CD4-positive, alpha-beta T cell treated with Interleukin-12 subunit alpha and Interleukin-12 subunit beta, for 1 hour (primary cell): Measurements from ENCODE around the gene PPARG.

ENCODE experiments used
- DNase-seq: peaks from one replicate; pipeline ENCODE4 v3.0.0-alpha.2; 2020

The PPARG gene

DNA sequence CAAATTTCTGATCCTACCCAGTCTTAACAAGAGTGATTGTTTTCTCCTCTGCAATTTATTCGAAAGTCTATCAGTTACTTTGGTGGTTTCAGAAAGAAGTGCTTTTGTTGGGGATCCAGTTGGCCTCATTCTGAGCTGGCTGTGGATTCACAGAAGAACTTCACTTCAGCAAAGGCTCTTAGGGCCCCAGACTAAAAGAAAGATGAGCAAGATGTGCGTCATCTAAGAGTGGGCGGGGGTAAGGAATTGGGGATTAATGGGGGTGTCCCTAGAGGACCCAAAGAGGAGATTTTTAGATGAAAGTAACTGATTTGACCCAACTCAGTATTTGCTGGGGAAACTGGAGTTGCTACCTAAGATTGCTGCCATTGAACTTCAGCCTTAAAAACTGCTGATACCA lies 131.5 kb downstream of the PPARG start:
- DNase-seq = no peak

DNA sequence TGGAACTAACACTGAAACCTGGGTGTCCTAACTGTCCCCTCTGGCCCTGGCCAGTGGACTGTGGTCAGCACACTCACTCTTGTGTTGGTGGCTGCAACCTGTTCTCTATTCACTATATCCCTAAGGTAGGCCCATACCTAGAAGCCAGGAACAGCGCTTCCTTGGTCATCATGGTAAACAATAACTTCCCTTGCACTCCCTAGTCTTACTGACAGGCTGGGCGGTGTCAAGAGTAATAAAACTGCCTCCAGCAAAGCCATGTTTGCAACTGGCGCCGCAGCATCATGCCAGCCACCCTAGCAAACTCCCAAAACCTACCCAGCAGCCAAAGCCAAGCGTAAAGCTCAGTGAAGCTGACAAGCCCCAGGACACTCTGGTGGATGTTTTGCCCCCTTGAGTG lies 132.3 kb downstream of the PPARG start:
- no peak for DNase-seq

DNA sequence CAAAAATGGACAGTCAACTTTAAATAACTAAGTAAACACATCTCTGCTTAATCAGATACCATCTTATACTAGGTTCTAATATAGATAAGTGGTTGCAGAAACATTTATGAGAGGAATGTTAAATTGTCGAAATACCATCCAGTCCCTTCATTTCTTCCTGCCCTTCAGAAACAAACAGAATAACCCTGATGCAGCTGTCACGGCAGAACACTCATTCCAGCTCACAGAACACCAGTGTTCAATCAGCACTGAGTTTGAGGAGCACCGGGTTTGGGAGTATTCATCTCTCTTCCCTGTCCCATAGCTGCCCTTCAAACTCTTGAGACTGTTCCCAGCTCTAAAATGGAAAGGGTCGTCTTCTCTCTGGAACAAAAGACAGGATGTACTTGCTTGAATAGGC lies 134.3 kb downstream of the PPARG start:
- no peak for DNase-seq

DNA sequence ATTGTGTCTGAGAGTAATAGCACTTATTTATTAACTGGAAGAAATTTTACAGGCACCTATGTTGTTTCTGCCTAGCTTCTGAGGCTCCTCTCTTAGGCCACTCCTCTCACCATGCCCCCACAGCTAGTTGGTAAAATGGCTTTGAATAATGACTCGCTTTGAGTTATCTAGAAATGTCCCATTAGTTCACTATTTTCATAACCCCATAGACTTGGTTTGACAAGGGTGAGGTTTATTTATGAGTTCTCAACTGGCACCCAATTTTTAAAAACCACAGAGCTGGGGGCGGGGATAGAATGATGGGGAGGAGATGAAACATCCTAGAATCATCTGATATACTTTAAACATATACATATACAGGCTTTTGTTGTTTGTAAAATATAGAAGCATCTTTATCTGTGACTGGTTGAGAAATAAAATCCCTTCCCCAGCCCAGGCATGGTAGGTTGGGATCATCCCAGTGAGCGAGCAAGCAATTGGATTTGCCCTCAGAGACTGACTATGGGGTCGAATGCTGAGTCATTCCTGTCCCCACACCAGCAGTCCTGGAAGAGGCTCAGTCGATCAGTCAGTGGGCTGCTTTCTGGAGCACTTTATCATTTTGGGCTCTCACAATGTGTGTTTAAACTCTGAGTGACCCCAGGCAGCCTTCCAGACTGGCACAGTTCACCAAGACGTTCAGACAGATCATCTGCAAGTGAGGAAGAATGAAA lies 135.2 kb downstream of the PPARG start:
- no peak for DNase-seq

DNA sequence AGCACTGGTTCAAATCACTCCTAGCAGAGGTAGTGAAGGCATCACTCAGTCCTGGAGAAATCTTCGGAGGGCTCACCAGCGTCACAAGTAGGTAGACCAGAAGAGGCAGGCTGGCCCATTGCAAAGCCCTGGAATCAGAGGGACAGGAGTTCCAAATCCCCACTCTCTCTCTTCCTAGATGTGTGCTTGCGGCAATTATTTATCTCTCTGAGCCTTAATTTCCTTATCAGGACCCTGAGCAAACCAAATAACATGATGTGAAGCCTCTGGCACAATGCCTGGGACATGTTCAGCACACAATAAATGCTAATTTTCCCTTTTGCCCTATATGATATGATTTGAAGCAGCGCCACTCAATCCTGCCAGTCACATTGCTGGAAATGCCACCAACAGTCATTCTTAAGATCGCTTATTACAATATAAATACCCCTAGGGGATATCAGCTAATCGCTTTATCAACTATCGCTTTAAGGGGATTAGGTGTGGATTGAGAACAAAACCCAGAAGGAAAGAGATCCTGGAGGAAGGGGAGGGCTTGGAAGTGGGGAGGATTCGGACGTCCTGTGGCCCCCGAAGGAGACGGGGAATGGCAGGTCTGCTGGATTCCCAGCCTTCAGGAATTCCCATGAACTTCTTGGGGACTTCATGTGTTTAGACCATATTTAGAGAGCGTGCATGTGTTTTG lies 135.9 kb downstream of the PPARG start:
- DNase-seq = no peak

DNA sequence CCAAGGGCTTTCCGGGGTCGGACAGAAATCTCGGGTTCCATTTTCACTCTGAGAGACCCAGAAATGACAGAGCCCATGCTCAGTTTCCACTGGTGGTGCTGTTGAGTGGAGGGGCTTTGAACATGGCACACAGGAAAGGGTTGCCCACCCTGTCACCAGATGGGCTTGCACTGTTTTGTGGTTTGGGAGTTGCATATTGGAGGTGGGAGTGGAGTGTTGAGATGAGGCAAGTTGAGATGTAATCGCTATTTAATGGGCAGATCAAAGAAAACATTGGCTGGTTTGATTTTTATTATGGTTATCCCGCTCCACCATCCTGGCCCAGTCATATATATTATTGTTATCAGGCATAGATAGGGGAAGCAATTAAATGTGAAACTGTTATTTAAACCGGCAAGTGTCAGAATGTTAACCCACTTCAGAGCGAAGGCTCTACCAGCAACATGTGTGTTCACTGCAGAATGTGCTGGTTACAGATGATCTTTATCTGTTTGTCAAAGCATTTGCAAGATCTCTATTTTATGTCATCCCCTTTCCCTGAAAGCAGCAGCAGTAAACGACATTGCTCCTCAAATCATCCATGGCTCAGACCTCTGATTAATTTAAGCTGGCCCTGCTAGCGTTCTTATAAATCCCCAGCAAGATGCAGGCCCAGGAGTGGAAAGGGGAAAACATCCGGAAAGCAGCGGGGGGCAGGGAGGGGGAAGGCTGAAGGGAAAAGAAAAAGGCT lies 137.1 kb downstream of the PPARG start:
- DNase-seq = no peak

DNA sequence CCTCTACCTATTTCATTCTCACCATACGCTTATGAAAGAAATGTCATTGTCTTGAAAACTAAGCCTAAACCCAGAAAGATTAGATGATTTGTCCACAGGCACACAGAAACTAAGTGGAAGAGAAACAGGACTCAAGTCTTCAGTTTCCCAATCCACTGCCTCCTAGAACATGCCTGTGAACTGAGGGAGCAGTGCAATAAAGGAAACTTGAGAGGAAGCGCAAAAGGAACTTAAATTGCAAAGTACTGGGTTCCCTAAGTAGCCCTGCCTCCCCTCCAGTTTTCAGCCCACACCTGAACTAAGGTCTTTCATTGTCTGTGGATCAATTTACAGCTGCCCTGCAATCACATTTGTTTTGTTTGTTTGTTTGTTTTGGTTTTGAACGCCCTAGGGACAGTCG lies 138.7 kb downstream of the PPARG start:
- DNase-seq = no peak

DNA sequence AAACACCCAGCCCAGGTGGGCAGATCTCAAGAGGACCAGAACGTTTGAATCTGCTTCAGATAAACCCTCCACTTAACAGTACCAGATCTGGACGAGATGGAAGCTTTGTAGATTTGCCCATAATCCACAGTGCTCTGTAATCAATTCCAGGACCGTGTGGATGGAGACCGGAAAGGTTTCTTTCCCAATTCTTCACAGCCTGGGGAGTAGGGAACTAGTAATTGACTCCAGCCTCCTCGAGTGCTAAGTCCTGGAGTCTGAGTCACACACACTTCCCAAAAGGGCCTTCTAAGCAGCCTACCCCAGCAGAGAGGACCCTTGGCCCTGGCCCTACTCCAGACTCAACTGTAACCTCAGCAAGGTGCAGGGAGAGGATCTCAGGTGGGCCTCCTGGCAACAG lies 139.3 kb downstream of the PPARG start:
- DNase-seq = no peak

DNA sequence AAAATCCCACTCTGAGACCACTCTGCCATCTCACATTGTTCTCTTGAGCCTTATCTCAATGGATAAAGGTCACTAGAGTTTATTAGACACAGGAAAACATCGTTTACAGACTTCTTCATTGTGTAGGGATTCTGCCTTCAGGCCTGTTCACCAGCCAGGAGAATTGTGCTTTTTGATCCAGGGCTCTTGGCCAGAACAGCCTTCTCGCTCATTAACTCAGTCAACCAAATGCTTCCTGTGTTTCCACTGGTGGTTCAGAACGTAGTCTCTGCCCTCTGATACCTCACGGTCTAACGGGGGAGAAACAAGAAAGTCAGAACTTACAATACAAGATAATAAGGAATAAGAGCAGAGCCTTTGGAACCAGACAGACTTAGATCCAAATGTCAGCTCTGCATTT lies 141.2 kb downstream of the PPARG start:
- no peak for DNase-seq

DNA sequence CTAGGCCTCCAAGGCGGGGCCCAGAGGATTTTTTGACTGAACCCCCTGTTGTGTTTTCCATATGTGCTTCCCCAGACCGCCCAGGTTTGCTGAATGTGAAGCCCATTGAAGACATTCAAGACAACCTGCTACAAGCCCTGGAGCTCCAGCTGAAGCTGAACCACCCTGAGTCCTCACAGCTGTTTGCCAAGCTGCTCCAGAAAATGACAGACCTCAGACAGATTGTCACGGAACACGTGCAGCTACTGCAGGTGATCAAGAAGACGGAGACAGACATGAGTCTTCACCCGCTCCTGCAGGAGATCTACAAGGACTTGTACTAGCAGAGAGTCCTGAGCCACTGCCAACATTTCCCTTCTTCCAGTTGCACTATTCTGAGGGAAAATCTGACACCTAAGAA lies 145.0 kb downstream of the PPARG start:
- DNase-seq = no peak

DNA sequence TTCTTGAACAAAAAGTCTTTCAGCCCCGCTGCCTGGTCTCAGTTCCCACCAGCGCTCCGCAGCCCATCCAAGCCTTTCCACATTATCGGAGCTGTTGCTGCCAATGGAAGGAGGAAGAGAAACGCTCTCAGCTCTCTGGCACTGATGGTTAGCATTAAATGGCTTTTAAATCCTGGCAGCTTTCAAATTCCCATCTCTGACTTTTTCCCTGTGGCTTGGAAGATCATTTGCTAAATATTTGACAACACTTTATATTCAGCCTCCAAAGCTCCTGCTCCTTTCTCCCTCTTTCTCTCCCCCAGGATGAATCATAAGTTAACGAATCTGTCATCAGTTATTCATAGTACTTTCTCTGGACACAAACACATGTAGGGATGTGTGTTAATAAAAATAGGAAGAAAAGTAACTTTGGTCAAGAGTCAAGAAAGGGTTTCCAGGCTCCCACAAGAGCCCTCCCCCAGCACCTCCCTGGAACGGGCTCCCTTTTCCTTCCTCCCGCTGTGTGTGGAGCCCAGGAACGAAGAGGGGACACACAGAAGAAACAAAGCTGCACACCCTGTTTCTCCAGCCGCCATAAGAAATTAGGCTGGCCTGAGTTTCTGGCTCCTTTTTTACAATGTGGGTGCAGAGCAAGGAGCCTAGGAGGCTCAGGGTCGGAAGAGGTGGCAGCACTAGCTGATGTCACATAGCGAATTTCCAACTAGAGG lies 147.8 kb downstream of the PPARG start:
- no peak for DNase-seq

DNA sequence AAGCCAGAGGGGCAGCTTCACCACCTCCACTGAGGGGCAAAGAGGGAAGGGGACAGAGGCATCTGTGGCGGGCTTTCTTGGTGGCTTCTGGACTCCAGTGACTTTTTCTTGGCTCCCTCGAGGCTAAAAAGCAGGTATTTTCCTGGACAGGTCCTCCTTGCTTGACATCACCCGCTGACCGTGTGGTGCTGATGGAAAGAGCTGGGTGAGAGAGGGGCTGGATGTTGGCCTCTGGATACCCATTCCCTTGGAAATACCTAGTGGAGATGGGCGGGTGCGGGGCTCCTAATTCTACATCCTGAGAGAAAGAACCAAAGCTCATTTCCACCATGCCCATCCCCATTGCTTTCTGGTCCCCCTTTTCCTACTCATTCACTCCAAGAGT lies 148.3 kb downstream of the PPARG start:
- no peak for DNase-seq

DNA sequence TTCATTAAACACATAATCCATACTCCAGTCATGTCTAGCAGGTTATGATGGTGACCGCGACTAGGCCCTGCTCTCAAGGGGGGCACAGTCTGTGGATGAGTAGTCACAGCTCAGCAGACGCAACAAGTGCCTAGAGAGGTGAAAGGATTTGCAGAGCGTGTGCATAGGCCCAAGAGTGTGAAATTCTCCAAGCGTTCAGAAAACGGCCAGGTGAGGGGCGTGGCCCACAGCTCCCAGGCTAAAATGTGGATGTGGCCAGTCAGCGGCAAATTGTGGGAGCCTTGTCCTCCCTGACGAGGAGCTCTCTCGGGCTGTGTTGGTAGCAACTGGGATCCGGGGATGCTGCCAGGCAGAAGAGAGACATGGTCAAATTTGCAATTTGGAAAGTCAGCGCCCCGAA lies 149.0 kb downstream of the PPARG start:
- no peak for DNase-seq

DNA sequence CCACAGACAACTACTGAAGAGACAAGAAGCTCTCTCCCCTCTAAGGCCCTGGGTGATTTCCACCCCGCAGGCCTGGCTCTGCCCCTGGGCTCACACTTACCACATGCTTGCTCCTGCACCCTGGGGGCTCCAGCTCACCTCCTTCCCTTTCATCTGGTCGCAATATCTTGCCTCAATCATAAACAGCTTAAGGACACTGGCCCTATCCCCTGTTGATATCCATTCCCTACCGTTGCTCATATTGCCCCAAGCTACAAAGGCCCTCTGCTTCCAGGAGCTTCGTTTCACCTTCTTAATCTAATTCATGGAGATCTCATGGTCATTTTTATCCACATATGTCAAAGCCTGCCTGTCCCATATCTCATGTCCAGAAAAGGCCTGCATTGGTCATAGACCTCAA lies 149.4 kb downstream of the PPARG start:
- DNase-seq = no peak

DNA sequence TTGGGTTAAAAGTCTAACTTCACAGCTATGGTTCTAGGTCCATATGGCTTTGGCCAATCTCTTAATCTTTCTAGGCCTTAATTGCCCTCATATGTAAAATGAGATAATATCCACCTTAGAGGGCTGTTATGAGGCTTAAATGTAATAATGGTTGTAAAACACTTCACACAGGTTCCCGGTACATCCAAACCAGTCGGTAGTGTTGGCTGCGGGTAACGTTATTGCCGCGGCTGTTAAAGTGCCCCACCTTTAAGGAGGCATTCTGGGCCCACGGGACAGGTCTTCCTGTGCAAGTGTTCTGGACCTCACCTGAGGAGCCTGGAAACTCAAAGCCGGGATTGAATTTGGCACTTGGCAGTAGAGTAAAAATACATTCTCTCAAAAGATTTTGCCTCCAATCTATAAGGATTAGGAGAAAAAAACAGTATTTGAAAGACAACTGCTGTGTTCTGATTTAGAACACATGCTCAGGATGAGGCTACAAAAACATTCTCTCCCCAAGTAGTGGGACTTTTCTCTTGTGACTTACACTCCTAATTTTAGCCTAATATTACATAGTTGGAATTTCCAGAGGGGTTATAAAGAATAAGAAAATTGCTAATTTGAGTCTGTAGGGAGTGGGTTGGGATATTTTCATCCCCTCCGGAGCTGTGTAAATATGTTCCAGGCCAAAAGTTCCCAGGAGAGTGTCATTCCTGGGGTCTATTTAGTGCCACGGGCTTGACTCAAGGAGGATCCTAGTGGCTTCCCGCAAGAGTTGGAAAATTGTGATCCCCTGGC lies 150.5 kb downstream of the PPARG start:
- no peak for DNase-seq

DNA sequence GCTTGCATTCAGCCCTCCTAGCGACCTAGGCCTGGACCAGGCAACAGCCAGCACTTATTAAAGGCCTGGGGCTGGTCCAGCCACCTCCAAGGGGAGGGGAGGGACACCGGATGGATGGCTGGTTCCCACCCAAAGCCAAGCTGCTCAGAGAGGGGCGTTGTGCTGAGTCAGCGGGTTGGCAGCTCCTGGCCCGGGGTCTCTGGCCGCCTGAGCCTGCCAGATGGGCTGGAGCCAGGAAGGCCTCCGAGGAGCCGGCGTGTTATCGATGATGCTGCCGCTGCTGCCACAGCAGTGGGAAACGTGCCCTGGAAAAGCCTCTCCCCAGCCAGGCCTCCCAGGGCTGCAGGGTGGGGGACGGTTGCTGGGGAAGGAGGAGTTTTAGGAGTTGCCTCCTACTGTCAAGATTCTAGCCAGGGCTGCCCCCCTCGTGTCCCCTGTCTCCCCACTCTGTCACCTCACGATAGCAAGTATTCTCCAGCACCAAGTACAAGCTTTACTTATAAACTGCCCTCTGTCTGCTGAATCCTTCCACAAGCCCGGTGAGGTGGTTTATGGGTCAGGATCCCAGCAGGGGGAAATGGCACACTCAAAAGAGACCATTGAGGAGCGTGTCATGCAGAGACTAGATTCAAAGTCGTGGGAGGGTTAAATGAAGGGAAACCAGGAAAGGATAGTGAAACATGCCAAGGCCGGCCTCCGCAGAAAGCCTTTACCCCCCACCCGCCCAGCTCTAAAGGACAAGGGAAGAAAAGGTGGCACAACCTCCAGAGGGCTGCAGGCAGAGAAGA lies 152.3 kb downstream of the PPARG start:
- no peak for DNase-seq

DNA sequence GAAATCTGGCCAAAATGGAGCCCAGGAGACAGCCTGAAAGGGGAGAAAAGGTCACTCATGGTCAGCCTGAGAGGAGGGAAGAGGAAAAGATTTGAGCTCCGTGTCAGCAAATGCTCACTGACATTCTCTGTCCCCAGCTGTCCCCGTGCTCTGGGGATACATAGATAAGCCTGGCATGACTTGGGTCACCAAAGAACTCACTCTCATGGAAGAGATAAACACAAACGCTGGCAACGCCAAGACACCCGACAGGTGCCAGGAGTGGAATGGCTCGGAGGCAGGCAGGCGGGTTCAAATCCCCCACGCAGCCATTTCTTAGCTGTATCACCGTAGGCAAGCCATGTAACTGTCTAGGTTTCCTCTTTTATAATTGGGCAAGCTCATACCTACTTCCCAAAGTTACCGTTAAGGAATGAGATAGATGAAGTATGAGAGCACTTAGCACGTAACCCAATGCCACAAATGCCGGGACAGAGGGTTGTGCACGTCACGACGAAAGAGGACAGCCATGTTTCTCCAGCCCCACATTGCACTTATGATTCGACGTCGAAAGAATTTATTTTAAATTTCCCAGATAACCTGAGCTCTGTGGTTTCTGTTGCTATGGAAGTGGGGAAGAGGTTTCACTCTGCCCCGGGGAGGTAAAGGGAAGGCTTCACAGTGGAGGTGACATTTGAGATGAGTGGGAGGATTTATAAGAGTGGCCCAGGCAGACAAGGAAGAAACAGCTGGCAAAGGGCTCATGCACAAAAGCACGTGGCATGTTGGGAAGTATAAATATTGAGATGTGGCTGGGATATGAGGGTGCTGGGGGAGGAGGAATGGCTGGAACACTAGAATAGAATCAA lies 154.0 kb downstream of the PPARG start:
- DNase-seq = no peak

DNA sequence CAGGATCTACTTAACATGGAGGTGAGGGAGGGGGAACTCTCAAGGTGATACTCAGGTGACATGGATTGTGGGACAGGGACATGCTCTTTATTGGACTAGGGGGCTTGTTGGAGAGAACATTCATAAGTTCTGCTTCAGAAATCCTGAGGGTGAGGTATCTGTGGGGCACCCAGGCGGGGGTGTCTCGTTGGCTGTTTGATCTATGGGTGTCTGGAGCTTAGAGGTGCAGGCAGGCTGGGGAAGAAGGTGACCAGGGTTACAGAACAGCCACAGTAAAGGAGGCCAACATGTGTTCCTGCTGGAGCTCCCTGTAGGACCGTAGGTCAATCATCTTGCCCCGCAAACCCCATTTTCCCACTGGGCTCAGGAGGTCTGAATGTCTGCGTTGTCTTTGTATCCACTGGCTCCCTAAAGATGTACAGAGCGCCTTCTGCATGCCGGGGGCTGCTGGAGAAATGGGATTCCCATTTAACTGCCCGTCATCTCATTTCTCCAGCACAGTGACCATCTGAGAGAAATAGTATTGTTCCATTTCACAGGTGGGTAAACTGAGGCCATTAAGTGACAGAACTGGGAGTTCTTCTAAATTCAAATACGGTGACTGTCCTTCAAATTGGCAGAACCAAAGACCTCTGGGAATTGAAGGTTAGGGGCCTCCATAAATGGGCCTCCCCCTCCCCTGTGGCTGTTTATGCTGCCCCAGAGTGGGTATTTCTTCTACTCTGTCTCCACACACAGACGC lies 155.1 kb downstream of the PPARG start:
- no peak for DNase-seq

DNA sequence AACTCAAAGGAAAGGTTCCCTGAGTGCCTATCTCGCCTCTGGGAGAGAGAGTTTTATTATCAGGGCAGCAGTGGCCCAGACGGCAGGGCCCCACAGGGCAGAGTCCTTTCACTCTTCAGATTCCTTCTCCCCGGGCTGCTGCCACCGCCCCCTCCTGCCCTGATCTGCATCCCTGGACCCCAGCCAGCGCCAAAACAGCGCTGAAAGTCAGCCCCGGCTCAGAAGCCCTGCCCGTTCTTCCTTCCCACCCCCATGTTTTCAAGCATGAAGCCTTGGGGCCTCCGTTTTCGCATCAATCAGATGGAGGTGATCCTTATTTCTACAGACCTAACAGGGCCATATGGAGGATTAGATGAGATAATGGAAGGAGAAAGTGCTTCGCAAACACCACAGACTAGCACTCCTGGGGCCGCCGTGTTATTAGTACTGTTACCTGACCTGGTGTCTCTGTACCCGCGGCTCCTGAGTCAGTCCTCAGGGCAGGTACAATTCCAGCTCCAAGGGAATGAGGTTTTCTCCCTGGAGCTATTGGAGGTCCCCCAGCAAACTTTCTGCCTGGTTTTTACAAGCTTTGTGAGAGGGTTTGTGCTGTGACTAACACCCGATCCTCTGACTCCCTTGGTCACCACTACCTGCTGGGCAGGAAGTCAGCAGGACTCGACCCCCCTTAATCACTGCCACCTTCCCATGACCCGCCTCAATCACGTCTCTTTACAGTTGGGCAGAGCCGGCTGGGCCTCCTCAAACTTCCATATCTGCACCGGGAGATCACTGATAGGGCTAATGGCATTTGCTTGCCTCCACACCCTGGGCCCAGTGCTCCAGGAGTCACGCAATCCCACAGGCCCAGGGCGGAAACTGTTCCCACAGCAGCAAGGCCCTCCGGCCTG lies 156.0 kb downstream of the PPARG start:
- DNase-seq = no peak
